ENCODE results near the gene ERCC2. TPM values are rescaled to one million over a fixed set of nuclear protein-coding genes. Genes with fewer than 3 reads are reported as not detected.

ERCC2 gene
- total and polyA plus RNA-seq, 2 experiments from 2014 or later = 19.2 to 69.1 TPM

GRCh38 chr19:45357445-45357783, 13.0 kb downstream of the ERCC2 start:
- H3K4me1 ChIP-seq (ENCODE audit: low read depth) = no peaks in the 10 kb centered on the region
- H3K4me3 ChIP-seq = no peak overlapping the region
- no peaks in the 10 kb centered on the region for H3K27me3 ChIP-seq
- peaks cover 38% of the 10 kb centered on the region for H3K36me3 ChIP-seq
- DNase-seq (ENCODE audit: low read depth in 1 of 2, low spot score in 1 of 2) = no peak
- H3K9me3 ChIP-seq (ENCODE audit: low read depth) = no peaks in the 10 kb centered on the region
- no peak for TF ChIP-seq CTCF (IDR thresholded peaks at IDR 0.05; ENCODE audit: low read depth, low read length)
- H3K27ac ChIP-seq = no peak overlapping the region

GRCh38 chr19:45356760-45357444, 13.5 kb downstream of the ERCC2 start:
- TF ChIP-seq CTCF (IDR thresholded peaks at IDR 0.05; ENCODE audit: low read depth, low read length) = no peak
- Histone ChIP-seq H3K36me3 (peaks cover 40% of the 10 kb centered on the region), H3K27ac (no peak overlapping the region), H3K4me3 (no peak overlapping the region), H3K9me3 (ENCODE audit: low read depth) (no peaks in the 10 kb centered on the region), H3K27me3 (no peaks in the 10 kb centered on the region), H3K4me1 (ENCODE audit: low read depth) (no peaks in the 10 kb centered on the region)
- no peak for DNase-seq (ENCODE audit: low read depth in 1 of 2, low spot score in 1 of 2)

- DNase-seq (ENCODE audit: low read depth in 1 of 2, low spot score in 1 of 2) = no peak
- Histone ChIP-seq H3K27me3 (no peaks in the 10 kb centered on the region), H3K4me1 (ENCODE audit: low read depth) (no peaks in the 10 kb centered on the region), H3K9me3 (ENCODE audit: low read depth) (no peaks in the 10 kb centered on the region), H3K4me3 (no peak overlapping the region), H3K27ac (no peak overlapping the region), H3K36me3 (peaks cover 41% of the 10 kb centered on the region)
- no peak for TF ChIP-seq CTCF (IDR thresholded peaks at IDR 0.05; ENCODE audit: low read depth, low read length)
Observed at GRCh38 chr19:45355910-45356309, 14.5 kb downstream of the ERCC2 start.

GRCh38 chr19:45355402-45355801, 15.0 kb downstream of the ERCC2 start:
- H3K27ac ChIP-seq = no peak overlapping the region
- no peaks in the 10 kb centered on the region for H3K27me3 ChIP-seq
- TF ChIP-seq CTCF (IDR thresholded peaks at IDR 0.05; ENCODE audit: low read depth, low read length) = no peak
- no peaks in the 10 kb centered on the region for H3K9me3 ChIP-seq (ENCODE audit: low read depth)
- DNase-seq (ENCODE audit: low read depth in 1 of 2, low spot score in 1 of 2) = no peak
- peaks cover 41% of the 10 kb centered on the region for H3K36me3 ChIP-seq
- H3K4me1 ChIP-seq (ENCODE audit: low read depth) = no peaks in the 10 kb centered on the region
- no peak overlapping the region for H3K4me3 ChIP-seq

GRCh38 chr19:45354241-45354842, 16.0 kb downstream of the ERCC2 start:
- H3K36me3 ChIP-seq = peaks cover 41% of the 10 kb centered on the region

More at GRCh38 chr19:45354241-45354842, 16.0 kb downstream of the ERCC2 start:
- Histone ChIP-seq H3K4me1 (ENCODE audit: low read depth) (no peaks in the 10 kb centered on the region), H3K27me3 (no peaks in the 10 kb centered on the region), H3K27ac (no peak overlapping the region), H3K9me3 (ENCODE audit: low read depth) (no peaks in the 10 kb centered on the region), H3K4me3 (no peak overlapping the region)
- no peak for TF ChIP-seq CTCF (IDR thresholded peaks at IDR 0.05; ENCODE audit: low read depth, low read length)
- no peak for DNase-seq (ENCODE audit: low read depth in 1 of 2, low spot score in 1 of 2)

All from cardiac muscle cell (in vitro differentiated cells and primary cell).